Stimulated activated CD8-positive, alpha-beta memory T cell treated with anti-CD3 and anti-CD28 coated beads, Interleukin-7, amount 100 ng/mL, for 4 hours (primary cell): ENCODE data around the gene MDP1.

Source experiments
- DNase-seq, 2 donors: peaks; one replicate each; pipeline ENCODE4 v3.0.0-alpha.2; 2020; ENCODE audit warnings: low read depth in 2 of 2

Gene MDP1

DNA sequence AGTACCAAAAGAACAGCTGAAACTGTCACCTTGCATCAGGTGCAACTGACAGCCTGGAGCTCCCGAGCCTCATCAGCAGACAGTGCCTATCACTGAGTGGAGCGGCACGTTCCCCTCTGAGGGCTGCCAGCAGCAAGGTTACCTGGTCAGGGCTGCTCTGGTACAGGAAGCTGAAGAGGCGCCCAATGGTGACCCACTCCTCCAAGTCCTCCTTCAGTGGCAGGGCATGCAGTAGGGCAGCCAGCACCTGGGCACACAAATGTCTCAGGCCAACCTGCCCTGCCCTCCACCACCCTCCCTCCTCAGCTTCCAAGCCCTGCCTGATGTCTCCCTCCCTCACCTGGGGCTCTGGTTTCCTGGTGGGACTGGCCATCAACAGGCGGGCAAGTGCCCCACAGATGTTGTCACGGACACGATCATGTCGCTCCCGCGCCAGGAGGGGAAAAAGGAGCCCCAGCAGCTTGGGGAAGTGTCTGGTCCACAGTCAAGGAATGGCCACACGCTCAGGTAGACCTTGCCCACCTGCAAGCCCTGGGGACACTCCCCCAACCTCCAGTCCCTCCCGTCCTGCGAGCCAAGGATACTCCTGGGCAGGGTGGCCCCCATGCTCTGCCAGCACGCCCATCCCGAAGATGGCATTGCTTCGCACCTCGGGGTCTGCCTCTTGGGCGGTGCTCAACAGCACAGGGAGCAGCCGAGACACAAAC is 34.3 kb downstream of the MDP1 start:
- DNase-seq = no peak

GRCh38 chr14:24179961-24180796 is 35.7 kb downstream of the MDP1 start:
- DNase-seq = no peak

DNA sequence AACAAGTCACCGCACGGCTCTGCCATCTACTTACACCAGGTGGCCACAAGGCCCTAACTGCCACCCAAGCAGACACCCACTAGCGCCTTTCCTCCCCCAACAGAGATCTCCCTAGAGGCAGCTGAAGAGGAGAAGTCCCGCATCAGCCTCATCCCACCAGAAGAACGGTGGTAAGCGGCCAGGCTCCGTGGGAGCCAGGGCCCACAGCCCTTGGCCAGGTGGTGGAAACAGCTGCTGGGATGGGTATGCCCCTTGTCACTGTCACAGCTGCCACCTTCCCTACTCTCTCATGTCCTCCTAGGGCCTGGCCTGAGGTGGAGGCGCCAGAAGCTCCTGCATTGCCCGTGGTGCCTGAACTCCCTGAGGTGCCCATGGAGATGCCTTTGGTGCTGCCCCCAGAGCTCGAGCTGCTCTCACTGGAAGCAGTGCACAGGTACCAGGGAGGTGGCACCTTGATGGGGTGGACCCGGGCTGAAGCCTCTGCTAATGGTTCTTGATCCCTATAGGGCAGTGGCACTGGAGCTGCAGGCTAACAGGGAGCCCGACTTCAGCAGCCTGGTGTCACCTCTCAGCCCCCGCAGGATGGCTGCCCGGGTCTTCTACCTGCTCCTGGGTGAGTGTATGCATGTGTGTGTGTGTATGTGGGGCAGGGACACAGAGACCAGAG is 36.4 kb downstream of the MDP1 start:
- no peak for DNase-seq

GRCh38 chr14:24178399-24179178 is 37.3 kb downstream of the MDP1 start:
- DNase-seq = no peak

GRCh38 chr14:24177891-24178290 is 38.0 kb downstream of the MDP1 start:
- no peak for DNase-seq

DNA sequence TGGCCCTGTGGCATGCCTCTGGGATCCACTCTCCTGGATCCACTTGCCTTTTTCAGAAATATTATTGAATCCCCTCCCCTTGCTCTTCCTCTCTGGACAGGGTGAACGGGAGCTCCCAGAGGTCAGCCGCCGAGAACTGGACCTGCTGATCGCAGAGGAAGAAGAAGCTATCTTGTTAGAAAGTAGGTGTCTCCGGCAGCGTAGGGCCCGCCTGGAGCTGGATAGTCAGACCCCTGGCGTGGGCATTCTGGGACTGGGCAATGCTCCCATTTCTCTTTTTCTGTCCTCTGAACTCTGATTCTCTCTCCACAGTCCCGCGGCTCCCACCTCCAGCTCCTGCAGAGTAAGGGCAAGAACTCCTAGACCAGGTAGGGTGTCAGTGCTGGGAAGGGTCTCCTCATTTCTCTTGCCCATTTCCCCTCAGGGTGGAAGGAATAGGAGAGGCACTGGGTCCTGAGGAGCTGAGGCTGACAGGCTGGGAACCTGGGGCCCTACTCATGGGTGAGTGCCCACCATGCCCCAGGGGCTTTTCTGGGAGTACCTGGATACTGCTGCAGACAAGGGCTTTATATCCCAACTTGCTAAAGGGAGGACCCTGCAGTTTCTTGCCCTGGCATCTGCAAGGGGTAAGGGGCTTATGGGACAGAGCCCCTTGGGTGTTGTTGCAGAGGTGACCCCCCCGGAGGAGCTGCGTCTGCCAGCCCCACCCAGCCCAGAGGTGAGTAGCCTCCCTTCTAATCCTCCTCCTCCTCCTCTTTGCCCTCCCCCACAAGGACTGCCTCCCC is 38.6 kb downstream of the MDP1 start:
- no peak for DNase-seq

- DNase-seq = no peak
Observed at GRCh38 chr14:24176599-24176998, 39.3 kb downstream of the MDP1 start.

- DNase-seq = no peak
Observed at GRCh38 chr14:24172871-24173281, 43.0 kb downstream of the MDP1 start.

DNA sequence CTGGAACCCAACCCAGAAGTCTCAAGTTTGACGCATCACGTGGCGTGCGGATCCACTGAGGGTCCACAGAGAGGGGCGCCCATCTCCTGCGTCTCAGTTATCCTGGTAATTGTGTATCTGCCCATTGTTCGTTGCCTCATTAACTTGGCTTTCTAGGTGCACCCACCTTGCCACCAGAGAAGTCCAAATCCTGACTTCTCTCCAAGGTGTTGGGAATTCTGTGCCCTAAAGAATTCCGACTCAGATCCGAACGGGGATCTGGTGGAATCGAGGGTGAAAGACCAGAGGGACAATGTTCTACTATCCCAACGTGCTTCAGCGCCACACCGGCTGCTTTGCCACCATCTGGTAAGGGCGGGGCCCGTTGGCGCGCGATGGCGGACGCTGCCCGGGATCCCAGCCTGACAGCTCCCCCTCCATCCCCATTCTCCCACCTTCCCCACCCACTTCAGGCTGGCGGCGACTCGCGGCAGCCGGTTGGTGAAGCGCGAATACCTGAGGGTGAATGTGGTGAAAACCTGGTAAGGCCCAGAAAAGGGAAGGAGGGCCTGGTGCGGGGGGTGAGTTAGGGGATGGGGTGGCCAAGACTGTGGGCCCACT is 43.5 kb downstream of the MDP1 start:
- DNase-seq = no peak

DNA sequence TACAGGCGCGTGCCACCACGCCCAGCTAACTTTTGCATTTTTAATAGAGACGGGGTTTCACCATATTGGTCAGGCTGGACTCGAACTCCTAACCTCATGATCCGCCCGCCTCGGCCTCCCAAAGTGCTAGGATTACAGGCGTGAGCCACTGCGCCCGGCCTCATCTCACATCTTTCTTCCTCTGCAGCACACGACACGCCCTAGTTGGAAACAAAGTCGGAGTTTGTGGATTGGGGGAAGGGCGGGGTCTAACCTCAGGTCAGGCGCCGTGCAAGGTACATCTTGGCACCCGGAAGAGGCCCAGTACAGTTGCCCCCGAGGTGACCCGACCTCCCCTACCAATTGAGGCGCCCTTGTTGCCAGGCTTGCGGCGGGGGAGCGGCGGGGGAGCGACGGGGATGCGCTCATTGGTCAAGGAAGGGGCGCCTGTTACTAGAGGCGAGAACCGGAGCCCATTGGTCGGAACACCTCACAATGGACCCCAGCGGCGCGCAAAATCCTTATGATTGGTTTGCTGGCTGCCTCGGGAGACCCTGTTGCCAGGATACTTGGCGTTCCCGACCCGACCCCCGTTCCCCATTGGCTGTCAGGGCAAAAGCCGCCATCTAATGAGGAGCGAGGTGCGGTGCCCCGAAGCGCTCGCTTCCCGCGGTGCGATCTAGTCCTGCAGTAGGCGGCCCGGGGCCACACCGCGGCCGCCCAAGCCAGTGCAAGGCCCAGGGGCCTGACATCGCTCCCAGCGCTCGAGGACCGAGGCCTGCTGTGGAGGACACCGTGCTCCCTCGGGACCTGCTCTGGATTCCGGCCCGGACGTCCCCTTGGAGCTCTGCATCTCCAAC is 44.2 kb downstream of the MDP1 start, which contains the start of gene REC8:
Gene REC8, plus strand, starts transcription at position 659 of the 839 bp plus-strand sequence. CDS start 473 bp downstream, outside the sequence.
- peak; percentile 52 to 59 for DNase-seq

DNA sequence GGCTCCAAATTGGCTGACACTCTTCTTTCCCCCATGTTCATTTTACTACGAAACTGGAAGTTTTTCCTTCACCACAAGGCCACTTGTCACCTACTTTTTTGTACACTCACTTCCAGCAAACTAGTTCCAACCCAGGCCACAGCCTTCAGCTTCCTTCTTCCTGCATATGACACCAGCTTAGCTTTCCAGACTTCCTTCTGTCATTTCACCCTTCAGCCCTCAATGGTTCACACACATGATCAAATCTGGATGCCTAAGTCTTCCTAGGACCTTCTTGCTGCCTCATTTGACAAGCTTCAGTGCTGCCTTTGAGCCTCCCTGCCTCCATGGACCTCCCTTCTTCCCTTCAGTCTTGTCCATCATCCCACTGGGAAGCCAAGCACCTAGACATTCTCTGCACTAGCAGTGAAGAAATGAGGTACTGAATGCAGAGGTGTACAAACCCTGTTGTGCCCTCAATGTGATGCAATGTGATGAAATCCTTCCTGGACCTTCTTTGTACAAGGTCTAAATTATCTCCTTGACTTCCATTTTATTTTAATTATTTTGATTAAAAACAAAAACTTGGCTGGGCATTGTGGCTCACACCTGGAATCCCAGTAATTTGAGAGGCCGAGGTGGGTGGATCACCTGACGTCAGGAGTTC is 48.3 kb downstream of the MDP1 start:
- DNase-seq = no peak

GRCh38 chr14:24165785-24166184 is 50.1 kb downstream of the MDP1 start:
- DNase-seq = no peak

DNA sequence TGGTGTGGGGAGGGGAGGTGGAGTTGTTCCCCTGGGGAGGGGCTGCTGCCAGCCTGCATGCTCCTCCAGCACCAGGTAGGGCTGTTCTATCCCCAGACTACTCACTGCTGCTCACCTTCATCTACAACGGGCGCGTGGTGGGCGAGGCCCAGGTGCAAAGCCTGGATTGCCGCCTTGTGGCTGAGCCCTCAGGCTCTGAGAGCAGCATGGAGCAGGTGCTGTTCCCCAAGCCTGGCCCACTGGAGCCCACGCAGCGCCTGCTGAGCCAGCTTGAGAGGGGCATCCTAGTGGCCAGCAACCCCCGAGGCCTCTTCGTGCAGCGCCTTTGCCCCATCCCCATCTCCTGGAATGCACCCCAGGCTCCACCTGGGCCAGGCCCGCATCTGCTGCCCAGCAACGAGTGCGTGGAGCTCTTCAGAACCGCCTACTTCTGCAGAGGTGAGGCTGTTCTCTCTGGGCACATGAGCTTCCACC is 51.3 kb downstream of the MDP1 start:
- DNase-seq = no peak
